SJSA1 (cell line): ENCODE results near the gene DDC. TPM values are rescaled to one million over a fixed set of nuclear protein-coding genes. Genes with fewer than 3 reads are reported as not detected.

Experiments used
- DNase-seq, 2 experiments: peaks; one replicate each; pipeline ENCODE4 v3.0.0-alpha.2; 2015 to 2020; ENCODE audit warnings: low spot score in 2 of 2, low read depth in 1 of 2
- H3K27ac ChIP-seq: fragments of 250-450 bp; sonication (Bioruptor Pico); 2 replicates; pipeline ENCODE4 v1.5.1; 2020; ENCODE audit warnings: mild to moderate bottlenecking, moderate library complexity
- H3K27me3 ChIP-seq: fragments of 250-450 bp; sonication (Bioruptor Pico); replicated peaks from 2 replicates; pipeline ENCODE4 v1.5.1; 2020; ENCODE audit warnings: mild to moderate bottlenecking, moderate library complexity
- H3K36me3 ChIP-seq: fragments of 250-450 bp; sonication (Bioruptor Pico); 2 replicates; pipeline ENCODE4 v1.5.1; 2020; ENCODE audit warnings: mild to moderate bottlenecking
- H3K4me1 ChIP-seq: fragments of 250-450 bp; sonication (Bioruptor Pico); replicated peaks from 2 replicates; pipeline ENCODE4 v1.6.1; 2021; ENCODE audit warnings: mild to moderate bottlenecking
- H3K4me3 ChIP-seq: fragments of 250-450 bp; sonication (Bioruptor Pico); 2 replicates; pipeline ENCODE4 v1.5.1; 2020; ENCODE audit warnings: mild to moderate bottlenecking
- H3K9me3 ChIP-seq: fragments of 250-450 bp; sonication (Bioruptor Pico); replicated peaks from 2 replicates; pipeline ENCODE4 v1.5.1; 2020; ENCODE audit warnings: mild to moderate bottlenecking
- total RNA-seq: library from RNA; depleted of rRNA; stranded (reverse); fragments of >200 nt; shearing (Covaris generic); gene quantifications from 2 replicates; pipeline ENCODE4 v1.2.3, GENCODE V29; 2014

The DDC gene
- total RNA-seq, 1 experiment from 2014 or later, result not detected

GRCh38 chr7:50507898-50508470, 57.2 kb downstream of the DDC start:
- Histone ChIP-seq H3K4me1 (no peaks in the 10 kb centered on the region), H3K4me3 (no peak overlapping the region), H3K36me3 (no peaks in the 10 kb centered on the region), H3K9me3 (no peaks in the 10 kb centered on the region), H3K27me3 (0 out of 2 replicates have a peak, but pooled peaks cover 8% of the 10 kb centered on the region), H3K27ac (no peak overlapping the region)
- DNase-seq, result no peak

GRCh38 chr7:50505553-50506210, 59.5 kb downstream of the DDC start:
- DNase-seq, result no peak
- H3K36me3 ChIP-seq, result no peaks in the 10 kb centered on the region
- no peaks in the 10 kb centered on the region for H3K4me1 ChIP-seq
- H3K9me3 ChIP-seq, result no peaks in the 10 kb centered on the region
- no peak overlapping the region for H3K4me3 ChIP-seq
- H3K27ac ChIP-seq, result no peak overlapping the region
- H3K27me3 ChIP-seq, result 0 out of 2 replicates have a peak, but pooled peaks cover 8% of the 10 kb centered on the region

GRCh38 chr7:50504646-50505546, 60.3 kb downstream of the DDC start:
- DNase-seq, result no peak
- Histone ChIP-seq H3K27me3 (0 out of 2 replicates have a peak, but pooled peaks cover 8% of the 10 kb centered on the region), H3K36me3 (no peaks in the 10 kb centered on the region), H3K27ac (no peak overlapping the region), H3K4me1 (no peaks in the 10 kb centered on the region), H3K9me3 (no peaks in the 10 kb centered on the region), H3K4me3 (no peak overlapping the region)

GRCh38 chr7:50502947-50503346, 62.3 kb downstream of the DDC start:
- no peak overlapping the region for H3K4me3 ChIP-seq
- DNase-seq, result no peak

GRCh38 chr7:50502001-50502684, 63.1 kb downstream of the DDC start:
- H3K4me3 ChIP-seq, result no peak overlapping the region
- H3K27ac ChIP-seq, result no peak overlapping the region
- H3K4me1 ChIP-seq, result no peaks in the 10 kb centered on the region
- H3K27me3 ChIP-seq, result peaks cover 8% of the 10 kb centered on the region; the same call in 1 of the 2 replicates
- no peak for DNase-seq
- H3K36me3 ChIP-seq, result no peaks in the 10 kb centered on the region
- H3K9me3 ChIP-seq, result no peaks in the 10 kb centered on the region

More at GRCh38 chr7:50502947-50503346, 62.3 kb downstream of the DDC start:
- peaks cover 8% of the 10 kb centered on the region; the same call in 1 of the 2 replicates for H3K27me3 ChIP-seq
- H3K4me1 ChIP-seq, result no peaks in the 10 kb centered on the region
- no peaks in the 10 kb centered on the region for H3K36me3 ChIP-seq
- H3K9me3 ChIP-seq, result no peaks in the 10 kb centered on the region
- H3K27ac ChIP-seq, result no peak overlapping the region

GRCh38 chr7:50499092-50499491, 66.1 kb downstream of the DDC start:
- H3K27ac ChIP-seq, result no peak overlapping the region
- no peaks in the 10 kb centered on the region for H3K9me3 ChIP-seq

GRCh38 chr7:50497968-50498367, 67.2 kb downstream of the DDC start:
- Histone ChIP-seq H3K9me3 (no peaks in the 10 kb centered on the region), H3K27ac (no peak overlapping the region), H3K27me3 (no peaks in the 10 kb centered on the region; the same call in 1 of the 2 replicates), H3K4me3 (no peak overlapping the region), H3K36me3 (no peaks in the 10 kb centered on the region), H3K4me1 (no peaks in the 10 kb centered on the region)
- DNase-seq, result no peak

More at GRCh38 chr7:50499092-50499491, 66.1 kb downstream of the DDC start:
- Histone ChIP-seq H3K4me1 (no peaks in the 10 kb centered on the region), H3K36me3 (no peaks in the 10 kb centered on the region), H3K4me3 (no peak overlapping the region), H3K27me3 (no peaks in the 10 kb centered on the region; the same call in 1 of the 2 replicates)
- no peak for DNase-seq

- DNase-seq, result no peak
- no peak overlapping the region for H3K4me3 ChIP-seq
- no peaks in the 10 kb centered on the region for H3K36me3 ChIP-seq
- no peaks in the 10 kb centered on the region for H3K9me3 ChIP-seq
- H3K27ac ChIP-seq, result no peak overlapping the region
- H3K4me1 ChIP-seq, result no peaks in the 10 kb centered on the region
- no peaks in the 10 kb centered on the region; the same call in 1 of the 2 replicates for H3K27me3 ChIP-seq
Measured at GRCh38 chr7:50497068-50497642, 68.0 kb downstream of the DDC start.

GRCh38 chr7:50496569-50496968, 68.6 kb downstream of the DDC start:
- Histone ChIP-seq H3K36me3 (no peaks in the 10 kb centered on the region), H3K9me3 (no peaks in the 10 kb centered on the region), H3K4me1 (no peaks in the 10 kb centered on the region), H3K4me3 (no peak overlapping the region), H3K27me3 (no peaks in the 10 kb centered on the region; the same call in 1 of the 2 replicates), H3K27ac (no peak overlapping the region)
- no peak for DNase-seq

- no peak overlapping the region for H3K27ac ChIP-seq
- no peaks in the 10 kb centered on the region for H3K4me1 ChIP-seq
Measured at GRCh38 chr7:50495746-50496145, 69.5 kb downstream of the DDC start.

GRCh38 chr7:50492770-50493519, 72.3 kb downstream of the DDC start:
- Histone ChIP-seq H3K36me3 (no peaks in the 10 kb centered on the region), H3K27me3 (peaks cover 3% of the 10 kb centered on the region; the same call in 1 of the 2 replicates), H3K4me1 (no peaks in the 10 kb centered on the region), H3K27ac (no peak overlapping the region), H3K4me3 (no peak overlapping the region), H3K9me3 (no peaks in the 10 kb centered on the region)
- DNase-seq, result no peak

More at GRCh38 chr7:50495746-50496145, 69.5 kb downstream of the DDC start:
- Histone ChIP-seq H3K36me3 (no peaks in the 10 kb centered on the region), H3K27me3 (peaks cover 3% of the 10 kb centered on the region; the same call in 1 of the 2 replicates), H3K9me3 (no peaks in the 10 kb centered on the region), H3K4me3 (no peak overlapping the region)
- no peak for DNase-seq

GRCh38 chr7:50491943-50492342, 73.3 kb downstream of the DDC start:
- Histone ChIP-seq H3K36me3 (no peaks in the 10 kb centered on the region), H3K27me3 (peaks cover 3% of the 10 kb centered on the region; the same call in 1 of the 2 replicates), H3K4me3 (no peak overlapping the region), H3K27ac (no peak overlapping the region), H3K4me1 (no peaks in the 10 kb centered on the region), H3K9me3 (no peaks in the 10 kb centered on the region)
- no peak for DNase-seq
